GM12878 (cell line): ENCODE results near the gene TMTC1. TPM values are rescaled to one million over a fixed set of nuclear protein-coding genes. Genes with fewer than 3 reads are reported as not detected.

Experiments used
- ATAC-seq: fragments of 200-7000 bp; cut with Tn5 transposase; 3 replicates; pipeline ENCODE4 v1.9.1; 2020; ENCODE audit warnings: mild to moderate bottlenecking, moderate library complexity
- BruUV-seq: library from RNA; stranded (reverse); fragments of 400-500 nt; replicated peaks from 2 replicates; lab custom pipeline; 2021; lab: Mats Ljungman, UMichigan
- CTCF ChIA-PET: fragments of 300-600 bp; sonication (Branson Sonifier 250); formaldehyde crosslinking; extraction: SDS; loops from one replicate; lab custom pipeline; 2021; ENCODE audit warnings: inconsistent platforms; lab: Yijun Ruan, JAX
- POLR2A ChIA-PET: fragments of 350-600 bp; formaldehyde crosslinking; extraction: SDS; loops from one replicate; lab custom pipeline; 2021; ENCODE audit warnings: inconsistent platforms; lab: Charles Lee
- RAD21 ChIA-PET: fragments of 300-600 bp; sonication (Branson Sonifier 250); formaldehyde crosslinking; loops from one replicate; lab custom pipeline; 2023; ENCODE audit warnings: antibody characterized with exemption; ENCODE audit not compliant: unreplicated experiment; lab: Charles Lee
- SMC1A ChIA-PET: fragments of 300-600 bp; sonication (Branson Sonifier 250); formaldehyde crosslinking; loops from one replicate; lab custom pipeline; 2023; ENCODE audit not compliant: unreplicated experiment, uncharacterized antibody; lab: Charles Lee
- DNase-seq: peaks from one replicate; pipeline ENCODE4 v3.0.0-alpha.2; 2011; ENCODE audit warnings: low read depth, low spot score
- FAIRE-seq: peaks from 3 replicates; lab custom pipeline; 2011; peaks lifted over from hg19 to GRCh38; lab: Jason Lieb, UNC
- H2AFZ ChIP-seq: 2 replicates; pipeline ENCODE4 v1.6.0; 2011; ENCODE audit warnings: low read depth, low read length, control low read depth; ENCODE audit not compliant: control insufficient read depth
- H3K27ac ChIP-seq: 2 replicates; pipeline ENCODE4 v1.5.1; 2011; ENCODE audit warnings: control low read depth; ENCODE audit not compliant: control insufficient read depth, insufficient read depth
- H3K27me3 ChIP-seq, 2 experiments: replicated peaks in 1 of 2; 2 replicates each; pipeline versions ENCODE4 v1.6.0 to v1.6.1; 2011; ENCODE audit warnings: low read length in 1 of 2; ENCODE audit not compliant: control insufficient read depth in 2 of 2, insufficient read depth in 2 of 2
- H3K36me3 ChIP-seq, 2 experiments: 2 replicates each; pipeline ENCODE4 v1.5.1; 2011; ENCODE audit warnings: low read length in 1 of 2; ENCODE audit not compliant: control insufficient read depth in 2 of 2, insufficient read depth in 2 of 2
- H3K4me1 ChIP-seq: 2 replicates; pipeline ENCODE4 v1.6.1; 2011; ENCODE audit warnings: mild to moderate bottlenecking, low read length, moderate library complexity, mixed read lengths; ENCODE audit not compliant: control insufficient read depth, insufficient read depth
- H3K4me2 ChIP-seq: 2 replicates; pipeline ENCODE4 v1.6.0; 2011; ENCODE audit warnings: control low read depth; ENCODE audit not compliant: control insufficient read depth, insufficient read depth
- H3K4me3 ChIP-seq: fragments of 200-600 bp; sonication (generic); 2 replicates; pipeline ENCODE4 v1.5.1; 2016
- H3K79me2 ChIP-seq: 2 replicates; pipeline ENCODE4 v1.6.0; 2011; ENCODE audit warnings: low read length; ENCODE audit not compliant: control insufficient read depth, insufficient read depth
- H3K9ac ChIP-seq: 2 replicates; pipeline ENCODE4 v1.8.0; 2011; ENCODE audit warnings: low read length, control low read depth, mixed read lengths; ENCODE audit not compliant: control insufficient read depth, insufficient read depth
- H3K9me3 ChIP-seq: replicated peaks from 3 replicates; pipeline ENCODE4 v1.5.1; 2011; ENCODE audit warnings: mild to moderate bottlenecking, low read length; ENCODE audit not compliant: control insufficient read depth, insufficient read depth
- H4K20me1 ChIP-seq: 2 replicates; pipeline ENCODE4 v1.6.0; 2011; ENCODE audit not compliant: control insufficient read depth, insufficient read depth
- BCLAF1 ChIP-seq: fragments of 450-650 bp; IDR thresholded peaks from 2 replicates; pipeline ENCODE4 v1.6.1; 2017; ENCODE audit warnings: antibody characterized with exemption, mild to moderate bottlenecking, moderate library complexity
- FOXK2 ChIP-seq: fragments of 450-650 bp; IDR thresholded peaks from 2 replicates; pipeline ENCODE4 v1.6.1; 2017; ENCODE audit warnings: mild to moderate bottlenecking, moderate library complexity
- NFIC ChIP-seq: IDR thresholded peaks from 2 replicates; pipeline ENCODE4 v1.6.1; 2012; ENCODE audit warnings: low read depth, mild to moderate bottlenecking, inconsistent platforms, low read length, moderate library complexity
- ZBTB40 ChIP-seq: fragments of 450-650 bp; IDR thresholded peaks from 2 replicates; pipeline ENCODE4 v1.6.1; 2016; ENCODE audit warnings: mild to moderate bottlenecking, moderate library complexity, borderline replicate concordance
- WGBS: methylation state at CpG from one replicate; pipeline ENCODE4 v1.1.6; 2016; ENCODE audit warnings: low lambda C conversion rate; ENCODE audit not compliant: insufficient replicate concordance, insufficient coverage; ENCODE audit errors: missing lambda C conversion rate; 5-methylcytosine and 5-hydroxymethylcytosine counted together
- in situ Hi-C: fragments of 300-500 bp; cut with MboI; formaldehyde crosslinking; loops from 9 replicates; pipeline ENCODE4 v1.14.3; 2018; ENCODE audit warnings: mixed read lengths
- intact Hi-C: fragments of 100-400 bp; cut with micrococcal nuclease; formaldehyde crosslinking; loops from one replicate; pipeline ENCODE4 v1.14.2; 2022; ENCODE audit not compliant: unreplicated experiment
- polyA plus RNA-seq, 11 experiments: library from polyadenylated mRNA; depleted of rRNA in 4 of 11; unstranded in 6 of 11; stranded (reverse) in 5 of 11; fragments of >200 nt; fragmentation: Nextera tagmentation in 4 of 11; fragmentation: Illumina TruSeq in 1 of 11; extraction: Ambion mirVana in 4 of 11; extraction: Trizol in 1 of 11; gene quantifications; 1 replicate in 1 of 11; 2 replicates in 10 of 11; pipeline versions ENCODE4 v1.2.1 to v1.2.3, GENCODE V29; 2011 to 2016; ENCODE audit warnings: inconsistent platforms in 2 of 11, missing spikeins in 2 of 11, low read depth in 1 of 11
- total RNA-seq, 4 experiments: library from RNA; depleted of rRNA in 3 of 4; stranded (reverse); fragments of >200 nt in 3 of 4; fragmentation: Illumina TruSeq in 1 of 4; extraction: Trizol in 1 of 4; gene quantifications; 2 replicates each; pipeline versions ENCODE4 v1.2.1 to v1.2.3, GENCODE V29; 2013 to 2021
- TF ChIP-seq, protein P1 (sequence below): fragments of 450-650 bp; IDR thresholded peaks from 2 replicates; pipeline ENCODE4 v1.6.1; 2017; ENCODE audit warnings: mild to moderate bottlenecking, moderate library complexity

TMTC1 gene
- total and polyA plus RNA-seq, 10 of the 15 experiments (the other 5 are each of a cell fraction or from before 2014, with no cell fraction given): 0.10 to 20.9 (median 0.57) TPM

DNA sequence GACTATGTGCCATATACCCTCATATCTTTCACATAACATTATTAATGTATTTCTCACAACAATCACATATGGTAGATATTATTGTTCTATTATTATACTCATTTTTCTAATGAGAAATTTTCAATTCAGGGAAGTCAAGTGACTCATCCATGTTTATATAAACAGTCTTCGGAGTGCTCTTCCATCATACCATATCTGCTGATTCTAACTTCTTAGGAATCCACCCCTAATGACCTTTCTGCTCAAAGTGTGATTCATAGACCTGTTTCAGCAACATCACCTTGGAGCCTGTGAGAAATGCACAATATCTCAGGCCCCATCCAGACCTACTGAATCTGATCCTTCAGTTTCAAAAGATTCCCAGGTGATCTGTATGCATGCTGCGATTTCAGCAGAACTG is 246.4 kb downstream of the TMTC1 start:
- BruUV-seq: no TSS peak
- SMC1A ChIA-PET: interaction anchor here (0.8 to 1.7 kb wide), 4 partner anchors 8 to 322 kb away, joined by 3 to 6 read pairs (median 4); no protein-coding TSS in a partner anchor
- DNase-seq: no peak
- Histone ChIP-seq H3K9ac (no peak overlapping the region), H3K9me3 (no peaks in the 10 kb centered on the region), H3K27me3 (no peaks in the 10 kb centered on the region), H3K4me1 (no peaks in the 10 kb centered on the region), H3K4me2 (no peak overlapping the region), H3K79me2 (no peaks in the 10 kb centered on the region), H3K4me3 (no peak overlapping the region), H4K20me1 (no peaks in the 10 kb centered on the region), H3K36me3 (no peaks in the 10 kb centered on the region), H2AFZ (no peak overlapping the region), H3K27ac (no peak overlapping the region)
- in situ Hi-C loops: no loop called here
- TF ChIP-seq FOXK2: no peak
- TF ChIP-seq, protein P1, sequence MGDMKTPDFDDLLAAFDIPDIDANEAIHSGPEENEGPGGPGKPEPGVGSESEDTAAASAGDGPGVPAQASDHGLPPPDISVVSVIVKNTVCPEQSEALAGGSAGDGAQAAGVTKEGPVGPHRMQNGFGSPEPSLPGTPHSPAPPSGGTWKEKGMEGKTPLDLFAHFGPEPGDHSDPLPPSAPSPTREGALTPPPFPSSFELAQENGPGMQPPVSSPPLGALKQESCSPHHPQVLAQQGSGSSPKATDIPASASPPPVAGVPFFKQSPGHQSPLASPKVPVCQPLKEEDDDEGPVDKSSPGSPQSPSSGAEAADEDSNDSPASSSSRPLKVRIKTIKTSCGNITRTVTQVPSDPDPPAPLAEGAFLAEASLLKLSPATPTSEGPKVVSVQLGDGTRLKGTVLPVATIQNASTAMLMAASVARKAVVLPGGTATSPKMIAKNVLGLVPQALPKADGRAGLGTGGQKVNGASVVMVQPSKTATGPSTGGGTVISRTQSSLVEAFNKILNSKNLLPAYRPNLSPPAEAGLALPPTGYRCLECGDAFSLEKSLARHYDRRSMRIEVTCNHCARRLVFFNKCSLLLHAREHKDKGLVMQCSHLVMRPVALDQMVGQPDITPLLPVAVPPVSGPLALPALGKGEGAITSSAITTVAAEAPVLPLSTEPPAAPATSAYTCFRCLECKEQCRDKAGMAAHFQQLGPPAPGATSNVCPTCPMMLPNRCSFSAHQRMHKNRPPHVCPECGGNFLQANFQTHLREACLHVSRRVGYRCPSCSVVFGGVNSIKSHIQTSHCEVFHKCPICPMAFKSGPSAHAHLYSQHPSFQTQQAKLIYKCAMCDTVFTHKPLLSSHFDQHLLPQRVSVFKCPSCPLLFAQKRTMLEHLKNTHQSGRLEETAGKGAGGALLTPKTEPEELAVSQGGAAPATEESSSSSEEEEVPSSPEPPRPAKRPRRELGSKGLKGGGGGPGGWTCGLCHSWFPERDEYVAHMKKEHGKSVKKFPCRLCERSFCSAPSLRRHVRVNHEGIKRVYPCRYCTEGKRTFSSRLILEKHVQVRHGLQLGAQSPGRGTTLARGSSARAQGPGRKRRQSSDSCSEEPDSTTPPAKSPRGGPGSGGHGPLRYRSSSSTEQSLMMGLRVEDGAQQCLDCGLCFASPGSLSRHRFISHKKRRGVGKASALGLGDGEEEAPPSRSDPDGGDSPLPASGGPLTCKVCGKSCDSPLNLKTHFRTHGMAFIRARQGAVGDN: no peak
- TF ChIP-seq NFIC: no peak
- no peak for TF ChIP-seq ZBTB40
- no peak for TF ChIP-seq BCLAF1
- CTCF ChIA-PET: interaction anchor here (1.2 to 3.2 kb wide), 3 partner anchors 13 to 352 kb away, joined by 3 to 8 read pairs (median 4); no protein-coding TSS in a partner anchor
- no peak for FAIRE-seq
- no peak for ATAC-seq
- RAD21 ChIA-PET: no interaction called here
- POLR2A ChIA-PET: no interaction called here
- 0% methylated on average over 2 of the region's 2 CpGs for WGBS
- intact Hi-C loops: no loop called here
